ENCODE data around the gene LGALS7B. TPM values are rescaled to one million over a fixed set of nuclear protein-coding genes. Genes with fewer than 3 reads are reported as not detected.

Gene LGALS7B
- not detected for total RNA-seq

GRCh38 chr19:38788478-38789243 is at the start of gene LGALS7B:
LGALS7B (plus strand) TSS chr19:38789200; CDS start chr19:38789227, 27 bp downstream.

DNA sequence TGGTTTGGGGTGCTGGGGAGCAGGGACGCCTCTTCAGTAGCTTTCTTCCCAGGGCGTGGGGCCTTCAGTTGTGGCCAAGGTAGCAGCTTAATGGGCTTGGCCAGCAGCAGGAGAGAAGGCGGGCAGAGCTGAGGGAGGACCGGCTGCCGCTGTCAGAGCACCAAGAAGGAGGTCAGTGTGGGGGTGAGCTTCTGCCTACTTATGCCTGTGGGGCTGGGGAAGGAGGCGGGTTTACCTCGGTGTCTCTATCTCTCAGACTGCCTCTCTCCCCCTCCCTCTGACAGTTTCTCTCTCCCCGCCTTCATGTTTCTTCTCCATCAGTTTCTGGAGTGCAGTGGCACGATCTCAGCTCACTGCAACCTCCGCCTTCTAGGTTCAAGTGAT is 44.7 kb upstream of the LGALS7B start, which contains the start of gene CAPN12:
CAPN12 (minus strand) TSS at position 177 of the 384 bp plus-strand sequence. CDS start 309 bp downstream, outside the sequence.

DNA sequence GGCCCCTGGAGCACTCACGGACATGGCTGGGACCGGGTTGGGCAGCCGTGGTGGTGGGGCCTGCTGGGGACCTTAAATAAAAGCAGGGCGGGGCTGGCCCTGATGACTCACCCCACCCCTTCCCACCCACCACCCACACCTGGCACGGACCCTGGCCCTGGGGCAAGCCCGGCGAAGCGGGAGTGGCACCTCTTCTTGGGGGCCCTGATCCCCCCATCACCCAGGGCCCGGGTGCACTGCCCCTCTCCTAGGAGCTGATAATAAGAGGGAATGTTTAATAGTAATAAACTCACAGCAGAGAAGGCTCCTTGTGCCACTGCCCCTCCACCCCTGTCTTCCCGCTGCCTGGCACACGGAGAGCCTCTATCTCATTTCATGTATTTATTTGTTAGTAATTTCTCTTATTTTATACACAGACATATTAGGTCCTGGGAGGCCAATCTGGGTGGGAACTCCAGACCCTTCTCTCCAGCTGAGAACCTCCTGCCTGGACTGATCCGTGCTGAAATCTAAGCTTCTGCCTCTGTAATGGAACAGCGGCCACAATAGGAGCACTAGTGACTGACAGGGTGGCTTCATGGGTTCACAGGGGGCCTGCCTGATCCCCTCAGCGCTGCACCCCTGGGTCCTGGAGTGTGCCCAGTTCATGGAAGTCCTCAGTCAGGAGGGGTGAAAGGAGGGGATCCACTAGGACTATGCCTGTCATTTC is 15.4 kb upstream of the LGALS7B start, which contains the start of gene LGALS7:
LGALS7 (minus strand) TSS at position 49 of the 709 bp plus-strand sequence; CDS start at position 24, 25 bp downstream.

GRCh38 chr19:38812841-38813320 is 23.9 kb downstream of the LGALS7B start, which contains the start of gene LGALS4:
LGALS4 (minus strand) TSS chr19:38812945; CDS start chr19:38812886, 59 bp downstream.

Other genes starting within 250 kb of the LGALS7B start
- gene MAP4K1, start 171.2 kb upstream of the LGALS7B start, total RNA-seq, result 100 to 1,000 TPM; 273 to 278 TPM
- 100 to 1,000 TPM; 379 to 392 TPM for gene EIF3K, start 170.0 kb upstream of the LGALS7B start, total RNA-seq
- gene ACTN4, start 141.6 kb upstream of the LGALS7B start, total RNA-seq, result 100 to 1,000 TPM; 316 to 318 TPM
- 10 to 100 TPM; 10.2 to 10.3 TPM for gene CAPN12, start 44.7 kb upstream of the LGALS7B start, total RNA-seq
- gene LGALS7, start 15.7 kb upstream of the LGALS7B start, total RNA-seq, result not detected
- 1 to 10 TPM; 1.6 to 2.2 TPM for gene LGALS4, start 23.7 kb downstream of the LGALS7B start, total RNA-seq
- gene ECH1, start 42.6 kb downstream of the LGALS7B start, total RNA-seq, result 100 to 1,000 TPM; 146 to 156 TPM
- 100 to 1,000 TPM; 430 to 450 TPM for gene HNRNPL, start 60.8 kb downstream of the LGALS7B start, total RNA-seq
- 10 to 100 TPM; 56.6 to 64.4 TPM for gene RINL, start 89.1 kb downstream of the LGALS7B start, total RNA-seq
- 10 to 100 TPM; 44.2 to 47.9 TPM for gene SIRT2, start 110.4 kb downstream of the LGALS7B start, total RNA-seq
- gene NFKBIB, start 110.8 kb downstream of the LGALS7B start, total RNA-seq, result 10 to 100 TPM; 25.2 to 27.5 TPM
- under 1 TPM; 0.43 to 0.83 TPM for gene CCER2, start 123.0 kb downstream of the LGALS7B start, total RNA-seq
- 10 to 100 TPM; 31.1 to 31.7 TPM for gene SARS2, start 141.6 kb downstream of the LGALS7B start, total RNA-seq
- gene MRPS12, start 141.7 kb downstream of the LGALS7B start, total RNA-seq, result 10 to 100 TPM; 41.9 to 42.3 TPM
- not detected for gene FBXO17, start 186.5 kb downstream of the LGALS7B start, total RNA-seq
- not detected for gene FBXO27, start 243.3 kb downstream of the LGALS7B start, total RNA-seq

Measured in activated naive CD4-positive, alpha-beta T cell treated with anti-CD3 and anti-CD28 coated beads, Interleukin-2, amount 10 ng/mL, durations not matched to agents 5 hours and 36 hours (primary cell).